HepG2 (cell line): ENCODE results near the gene C6orf136. TPM values are rescaled to one million over a fixed set of nuclear protein-coding genes. Genes with fewer than 3 reads are reported as not detected.

Experiments used
- CHCHD3 ChIP-seq: sonication (generic); formaldehyde crosslinking; IDR thresholded peaks from 2 replicates; pipeline ENCODE4 v1.8.0; 2022; ENCODE audit warnings: mild to moderate bottlenecking, missing genetic modification reagents, moderate library complexity
- DMTF1 ChIP-seq: sonication (generic); formaldehyde crosslinking; IDR thresholded peaks from 2 replicates; pipeline ENCODE4 v1.4.0; 2020; ENCODE audit warnings: mild to moderate bottlenecking, missing genetic modification reagents
- E2F1 ChIP-seq: sonication (generic); formaldehyde crosslinking; IDR thresholded peaks from 2 replicates; pipeline ENCODE4 v1.5.0; 2020; ENCODE audit warnings: missing genetic modification reagents
- FOXO1 ChIP-seq: sonication (generic); formaldehyde crosslinking; IDR thresholded peaks from 2 replicates; pipeline ENCODE4 v1.4.0; 2020; ENCODE audit warnings: missing genetic modification reagents
- ISL2 ChIP-seq: sonication (generic); formaldehyde crosslinking; IDR thresholded peaks from 2 replicates; pipeline ENCODE4 v1.5.0; 2020; ENCODE audit warnings: missing genetic modification reagents
- POGK ChIP-seq: sonication (generic); formaldehyde crosslinking; conservative IDR thresholded peaks from 2 replicates; pipeline ENCODE4 v1.8.0; 2022; ENCODE audit warnings: mild to moderate bottlenecking, moderate library complexity, missing genetic modification reagents
- REST ChIP-seq, 2 experiments: IDR thresholded peaks; 2 replicates each; pipeline ENCODE4 v1.6.1; 2011 to 2012; ENCODE audit warnings: low read length in 2 of 2, borderline replicate concordance in 1 of 2, low read depth in 1 of 2, mild to moderate bottlenecking in 1 of 2, moderate library complexity in 1 of 2
- SMAD1 ChIP-seq: sonication (generic); formaldehyde crosslinking; IDR thresholded peaks from 2 replicates; pipeline ENCODE4 v1.4.0; 2020; ENCODE audit warnings: missing genetic modification reagents, low read depth, mild to moderate bottlenecking, borderline replicate concordance
- ZNF256 ChIP-seq: sonication (generic); formaldehyde crosslinking; conservative IDR thresholded peaks from 2 replicates; pipeline ENCODE4 v1.4.0; 2020; ENCODE audit warnings: missing genetic modification reagents
- ZNF281 ChIP-seq: sonication (generic); formaldehyde crosslinking; IDR thresholded peaks from 2 replicates; pipeline ENCODE4 v1.4.0; 2020; ENCODE audit warnings: missing genetic modification reagents, borderline replicate concordance
- ZNF572 ChIP-seq: sonication (generic); formaldehyde crosslinking; IDR thresholded peaks from 2 replicates; pipeline ENCODE4 v1.5.1; 2020; ENCODE audit warnings: mild to moderate bottlenecking, missing genetic modification reagents
- ZNF773 ChIP-seq: sonication (generic); formaldehyde crosslinking; IDR thresholded peaks from 2 replicates; pipeline ENCODE4 v1.4.0; 2020; ENCODE audit warnings: missing genetic modification reagents, borderline replicate concordance
- ZNF776 ChIP-seq: sonication (generic); formaldehyde crosslinking; IDR thresholded peaks from 2 replicates; pipeline ENCODE4 v1.4.0; 2020; ENCODE audit warnings: mild to moderate bottlenecking, missing genetic modification reagents
- polyA plus RNA-seq, 8 experiments: library from polyadenylated mRNA; depleted of rRNA in 3 of 8; stranded (reverse) in 7 of 8; unstranded in 1 of 8; fragments of >200 nt; fragmentation: Illumina TruSeq in 4 of 8; extraction: Trizol in 4 of 8; gene quantifications; 2 replicates each; pipeline versions ENCODE4 v1.2.1 to v1.2.3, GENCODE V29; 2011 to 2016; ENCODE audit warnings: low read depth in 4 of 8, missing spikeins in 1 of 8, mixed read lengths in 1 of 8; ENCODE audit not compliant: insufficient read depth in 1 of 8
- total RNA-seq, 5 experiments: library from RNA; depleted of rRNA; stranded (reverse); fragments of >200 nt; fragmentation: Illumina TruSeq; extraction: Trizol; gene quantifications; 2 replicates each; pipeline ENCODE4 v1.2.3, GENCODE V29; 2016; ENCODE audit warnings: low read depth in 1 of 5

Gene C6orf136
- total and polyA plus RNA-seq, 2 of the 13 experiments (the other 11 are each of a cell fraction or from before 2014, with no cell fraction given), result 12.0 to 26.2 TPM

GRCh38 chr6:30672445-30673253 is 25.7 kb downstream of the C6orf136 start, which contains the start of gene DHX16 (continued):
- TF ChIP-seq ZNF281 (CRISPR knock-in tag), result no peak
- TF ChIP-seq POGK (CRISPR knock-in tag), result peak; percentile 88
- peak; percentile 26; the same call in 1 of the 2 replicates for TF ChIP-seq ZNF773
- peak; percentile 48; the same call in 1 of the 2 replicates for TF ChIP-seq FOXO1 (CRISPR knock-in tag)
- no peak; the same call in 1 of the 2 replicates for TF ChIP-seq ZNF776
- peak; percentile 29; the same call in 1 of the 2 replicates for TF ChIP-seq E2F1 (CRISPR knock-in tag)
- 0 out of 2 replicates have a peak, but pooled peaks have one; percentile 70 for TF ChIP-seq ZNF572 (CRISPR knock-in tag)
- TF ChIP-seq ISL2 (CRISPR knock-in tag), result peak; percentile 89
- TF ChIP-seq REST (IDR thresholded peaks at IDR 0.05; ENCODE audit: borderline replicate concordance in 1 of 2, low read depth in 1 of 2, low read length in 2 of 2), result peak in 1 of 2 experiments; percentile 76; a peak in 1 of 4 replicates
- TF ChIP-seq DMTF1 (CRISPR knock-in tag), result no peak
- no peak; the same call in 1 of the 2 replicates for TF ChIP-seq ZNF256
- 0 out of 2 replicates have a peak, but pooled peaks have one; percentile 71 for TF ChIP-seq CHCHD3
- no peak for TF ChIP-seq SMAD1 (CRISPR knock-in tag)
